Measurements from ENCODE around the gene SELENOO. TPM values are rescaled to one million over a fixed set of nuclear protein-coding genes. Genes with fewer than 3 reads are reported as not detected.
A peak's percentile ranks its signal among the peaks of the same experiment; 100 is the strongest.

The SELENOO gene
- total and polyA plus RNA-seq, 2 donors from 2014 or later, result 19.7 to 42.8 TPM

- TF ChIP-seq CTCF (IDR thresholded peaks at IDR 0.05; ENCODE audit: borderline replicate concordance, extremely low read depth, insufficient read depth), result no peak
- FAIRE-seq, result no peak
Measured at GRCh38 chr22:50211147-50211546, 10.3 kb downstream of the SELENOO start.

GRCh38 chr22:50213263-50213662 lies 12.5 kb downstream of the SELENOO start:
- DNase-seq (no peak), FAIRE-seq (no peak)
- TF ChIP-seq CTCF (IDR thresholded peaks at IDR 0.05; ENCODE audit: borderline replicate concordance, extremely low read depth, insufficient read depth), result no peak
- peaks cover 8 to 42% (median 19%) of the 10 kb centered on the region in 3 donors for H3K36me3 ChIP-seq (ENCODE audit: control insufficient read depth in 2 of 3, insufficient read depth in 3 of 3, low read length in 3 of 3)
- H3K9me3 ChIP-seq (ENCODE audit: control insufficient read depth in 2 of 3, insufficient read depth in 1 of 3, low read length in 3 of 3), result no peaks in the 10 kb centered on the region
- intact Hi-C loops (cut with DNase I), result loop anchor here (5.0 kb wide), 1 partner anchor 66 kb away; no protein-coding TSS in a partner anchor
- no peak overlapping the region for H3K9ac ChIP-seq (ENCODE audit: low read length in 3 of 3)
- no peaks in the 10 kb centered on the region for H3K27me3 ChIP-seq (ENCODE audit: control insufficient read depth, insufficient read depth, low read length)
- H3K4me3 ChIP-seq (ENCODE audit: low read length in 3 of 3), result no peak overlapping the region
- H3K27ac ChIP-seq (ENCODE audit: low read depth in 2 of 2, low read length in 2 of 2), result no peak overlapping the region
- H3K4me1 ChIP-seq (ENCODE audit: control insufficient read depth in 2 of 3, insufficient read depth in 2 of 3, low read depth in 1 of 3, low read length in 3 of 3), result peaks cover 0 to 2% (median 0%) of the 10 kb centered on the region in 3 donors

More at GRCh38 chr22:50211147-50211546, 10.3 kb downstream of the SELENOO start:
- DNase-seq, result no peak
- intact Hi-C loops (cut with DNase I), result loop anchor here (5.0 kb wide), 1 partner anchor 64 kb away; no protein-coding TSS in a partner anchor
- Histone ChIP-seq H3K4me3 (ENCODE audit: low read length in 3 of 3) (no peak overlapping the region), H3K27ac (ENCODE audit: low read depth in 2 of 2, low read length in 2 of 2) (no peak overlapping the region), H3K27me3 (ENCODE audit: control insufficient read depth, insufficient read depth, low read length) (no peaks in the 10 kb centered on the region), H3K9ac (ENCODE audit: low read length in 3 of 3) (no peak overlapping the region), H3K9me3 (ENCODE audit: control insufficient read depth in 2 of 3, insufficient read depth in 1 of 3, low read length in 3 of 3) (no peaks in the 10 kb centered on the region), H3K36me3 (ENCODE audit: control insufficient read depth in 2 of 3, insufficient read depth in 3 of 3, low read length in 3 of 3) (peaks cover 8 to 43% (median 14%) of the 10 kb centered on the region in 3 donors), H3K4me1 (ENCODE audit: control insufficient read depth in 2 of 3, insufficient read depth in 2 of 3, low read depth in 1 of 3, low read length in 3 of 3) (peaks cover 0 to 5% (median 0%) of the 10 kb centered on the region in 3 donors)

GRCh38 chr22:50215297-50216054 lies 14.7 kb downstream of the SELENOO start:
- no peak for FAIRE-seq
- intact Hi-C loops (cut with DNase I), result no loop called here
- Histone ChIP-seq H3K4me1 (ENCODE audit: control insufficient read depth in 2 of 3, insufficient read depth in 2 of 3, low read depth in 1 of 3, low read length in 3 of 3) (peaks cover 0 to 4% (median 0%) of the 10 kb centered on the region in 3 donors), H3K9ac (ENCODE audit: low read length in 3 of 3) (no peak overlapping the region), H3K9me3 (ENCODE audit: control insufficient read depth in 2 of 3, insufficient read depth in 1 of 3, low read length in 3 of 3) (no peaks in the 10 kb centered on the region), H3K36me3 (ENCODE audit: control insufficient read depth in 2 of 3, insufficient read depth in 3 of 3, low read length in 3 of 3) (peaks cover 8 to 37% (median 20%) of the 10 kb centered on the region in 3 donors), H3K27me3 (ENCODE audit: control insufficient read depth, insufficient read depth, low read length) (no peaks in the 10 kb centered on the region), H3K4me3 (ENCODE audit: low read length in 3 of 3) (no peak overlapping the region), H3K27ac (ENCODE audit: low read depth in 2 of 2, low read length in 2 of 2) (no peak overlapping the region)
- TF ChIP-seq CTCF (IDR thresholded peaks at IDR 0.05; ENCODE audit: borderline replicate concordance, extremely low read depth, insufficient read depth), result no peak
- DNase-seq, result peak in 1 of 5 donors; percentile 52
